ENCODE measurements around the gene MCF2L.

DNA sequence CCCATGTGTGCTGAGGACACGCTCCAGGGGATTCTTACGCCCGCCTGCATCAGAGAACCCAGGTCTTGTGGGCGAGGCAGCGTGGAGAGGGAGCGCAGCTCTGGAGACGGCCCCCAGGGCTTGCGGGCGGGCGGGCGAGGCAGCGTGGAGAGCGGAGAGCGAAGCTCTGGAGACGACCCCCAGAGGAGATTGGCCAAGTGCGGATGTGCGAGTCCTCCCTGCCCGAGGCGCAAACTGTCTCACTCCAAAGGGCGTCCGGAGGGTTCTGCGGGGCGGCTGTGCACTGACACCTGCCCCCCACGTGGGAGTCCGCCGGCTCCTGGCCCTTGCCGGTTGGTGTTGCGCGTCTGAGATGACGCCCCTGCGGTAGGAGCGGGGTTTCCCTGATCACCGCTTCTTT is 39.8 kb downstream of the MCF2L start:
- TF ChIP-seq, protein P1, sequence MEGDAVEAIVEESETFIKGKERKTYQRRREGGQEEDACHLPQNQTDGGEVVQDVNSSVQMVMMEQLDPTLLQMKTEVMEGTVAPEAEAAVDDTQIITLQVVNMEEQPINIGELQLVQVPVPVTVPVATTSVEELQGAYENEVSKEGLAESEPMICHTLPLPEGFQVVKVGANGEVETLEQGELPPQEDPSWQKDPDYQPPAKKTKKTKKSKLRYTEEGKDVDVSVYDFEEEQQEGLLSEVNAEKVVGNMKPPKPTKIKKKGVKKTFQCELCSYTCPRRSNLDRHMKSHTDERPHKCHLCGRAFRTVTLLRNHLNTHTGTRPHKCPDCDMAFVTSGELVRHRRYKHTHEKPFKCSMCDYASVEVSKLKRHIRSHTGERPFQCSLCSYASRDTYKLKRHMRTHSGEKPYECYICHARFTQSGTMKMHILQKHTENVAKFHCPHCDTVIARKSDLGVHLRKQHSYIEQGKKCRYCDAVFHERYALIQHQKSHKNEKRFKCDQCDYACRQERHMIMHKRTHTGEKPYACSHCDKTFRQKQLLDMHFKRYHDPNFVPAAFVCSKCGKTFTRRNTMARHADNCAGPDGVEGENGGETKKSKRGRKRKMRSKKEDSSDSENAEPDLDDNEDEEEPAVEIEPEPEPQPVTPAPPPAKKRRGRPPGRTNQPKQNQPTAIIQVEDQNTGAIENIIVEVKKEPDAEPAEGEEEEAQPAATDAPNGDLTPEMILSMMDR (conservative IDR thresholded peaks at IDR 0.05; ENCODE audit: low read length), result no peak
- TF ChIP-seq EZH2phosphoT487 (IDR thresholded peaks at IDR 0.05; ENCODE audit: borderline replicate concordance, low read depth, low read length), result no peak

Measured in OCI-LY7 (cell line).